ENCODE results near the gene PRDM10. TPM values are rescaled to one million over a fixed set of nuclear protein-coding genes. Genes with fewer than 3 reads are reported as not detected.

Gene PRDM10
- total RNA-seq, 2 experiments from 2014 or later: 8.2 to 9.6 TPM

DNA sequence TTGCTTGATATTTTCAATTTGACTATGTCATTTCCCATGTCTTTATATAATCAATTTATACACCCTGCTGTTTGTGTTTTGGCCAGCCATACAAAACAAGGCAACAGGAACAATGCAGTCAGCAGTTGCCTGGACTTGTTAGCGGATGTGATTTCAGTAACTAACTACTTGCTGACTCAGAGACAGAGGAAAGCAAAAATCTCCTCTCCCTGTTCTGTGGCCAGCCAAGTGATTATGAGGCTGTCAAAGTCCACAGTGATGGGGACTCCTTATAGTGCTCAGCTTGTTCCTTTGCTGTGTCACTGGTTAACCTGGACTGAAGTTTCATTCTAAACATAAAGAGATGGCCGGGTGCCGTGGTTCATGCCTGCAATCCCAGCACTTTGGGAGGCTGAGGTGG, 34.4 kb upstream of the PRDM10 start:
- Mint-ChIP-seq H3K4me3 (no peak overlapping the region), H3K9me3 (no peaks in the 10 kb centered on the region), H3K27ac (no peak overlapping the region), H3K27me3 (peaks cover 4% of the 10 kb centered on the region), H3K36me3 (ENCODE audit: low read depth) (no peaks in the 10 kb centered on the region), H3K4me1 (ENCODE audit: low read depth) (no peaks in the 10 kb centered on the region)
- Histone ChIP-seq H3K4me1 (ENCODE audit: insufficient read depth, low read length) (no peaks in the 10 kb centered on the region), H3K4me3 (ENCODE audit: low read length) (no peak overlapping the region), H3K27me3 (ENCODE audit: control insufficient read depth in 1 of 2, insufficient read depth in 2 of 2, low read length in 2 of 2) (no peaks in the 10 kb centered on the region), H3K36me3 (ENCODE audit: insufficient read depth, low read length) (no peaks in the 10 kb centered on the region), H3K9me3 (ENCODE audit: control insufficient read depth in 1 of 2, insufficient read depth in 1 of 2, low read length in 2 of 2) (peaks cover 0 to 8% of the 10 kb centered on the region in 2 experiments), H3K27ac (ENCODE audit: low read depth in 1 of 2, low read length in 2 of 2) (no peak overlapping the region)
- intact Hi-C loops (cut with DNase I, micrococcal nuclease): no loop called here
- CTCF ChIA-PET: no interaction called here
- ATAC-seq (ENCODE audit: poor library complexity) (no peak), DNase-seq (peak in 1 of 14 experiments; percentile 13)
- POLR2A ChIA-PET: no interaction called here
- TF ChIP-seq, protein P1, sequence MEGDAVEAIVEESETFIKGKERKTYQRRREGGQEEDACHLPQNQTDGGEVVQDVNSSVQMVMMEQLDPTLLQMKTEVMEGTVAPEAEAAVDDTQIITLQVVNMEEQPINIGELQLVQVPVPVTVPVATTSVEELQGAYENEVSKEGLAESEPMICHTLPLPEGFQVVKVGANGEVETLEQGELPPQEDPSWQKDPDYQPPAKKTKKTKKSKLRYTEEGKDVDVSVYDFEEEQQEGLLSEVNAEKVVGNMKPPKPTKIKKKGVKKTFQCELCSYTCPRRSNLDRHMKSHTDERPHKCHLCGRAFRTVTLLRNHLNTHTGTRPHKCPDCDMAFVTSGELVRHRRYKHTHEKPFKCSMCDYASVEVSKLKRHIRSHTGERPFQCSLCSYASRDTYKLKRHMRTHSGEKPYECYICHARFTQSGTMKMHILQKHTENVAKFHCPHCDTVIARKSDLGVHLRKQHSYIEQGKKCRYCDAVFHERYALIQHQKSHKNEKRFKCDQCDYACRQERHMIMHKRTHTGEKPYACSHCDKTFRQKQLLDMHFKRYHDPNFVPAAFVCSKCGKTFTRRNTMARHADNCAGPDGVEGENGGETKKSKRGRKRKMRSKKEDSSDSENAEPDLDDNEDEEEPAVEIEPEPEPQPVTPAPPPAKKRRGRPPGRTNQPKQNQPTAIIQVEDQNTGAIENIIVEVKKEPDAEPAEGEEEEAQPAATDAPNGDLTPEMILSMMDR (IDR thresholded peaks at IDR 0.05): no peak

DNA sequence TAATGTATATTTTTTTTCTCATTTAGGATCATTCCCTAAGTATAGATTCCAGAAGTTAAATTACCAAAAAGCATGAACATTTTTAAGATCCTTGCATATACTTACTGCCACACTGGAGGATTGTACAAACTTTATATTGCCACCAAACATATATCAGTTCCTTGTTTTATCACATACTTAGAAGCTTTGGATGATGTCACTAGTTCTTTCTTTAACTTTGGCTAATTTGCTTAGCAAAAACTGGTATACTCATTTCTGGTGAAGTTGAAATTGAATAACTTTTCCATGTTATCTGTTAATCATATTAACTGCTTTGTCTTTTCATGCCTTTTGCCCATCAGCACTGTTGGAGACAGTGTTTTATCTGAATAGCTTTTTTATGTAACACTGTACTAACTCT, 31.6 kb upstream of the PRDM10 start:
- ChIA-PET CTCF (no interaction called here), POLR2A (no interaction called here)
- Histone ChIP-seq H3K36me3 (ENCODE audit: insufficient read depth, low read length) (no peaks in the 10 kb centered on the region), H3K27me3 (ENCODE audit: control insufficient read depth in 1 of 2, insufficient read depth in 2 of 2, low read length in 2 of 2) (no peaks in the 10 kb centered on the region), H3K4me3 (ENCODE audit: low read length) (no peak overlapping the region), H3K4me1 (ENCODE audit: insufficient read depth, low read length) (no peaks in the 10 kb centered on the region), H3K9me3 (ENCODE audit: control insufficient read depth in 1 of 2, insufficient read depth in 1 of 2, low read length in 2 of 2) (no peaks in the 10 kb centered on the region), H3K27ac (ENCODE audit: low read depth in 1 of 2, low read length in 2 of 2) (no peak overlapping the region)
- H3K4me1 Mint-ChIP-seq (ENCODE audit: low read depth): no peaks in the 10 kb centered on the region
- no peaks in the 10 kb centered on the region for H3K36me3 Mint-ChIP-seq (ENCODE audit: low read depth)
- no peaks in the 10 kb centered on the region for H3K9me3 Mint-ChIP-seq
- peaks cover 4% of the 10 kb centered on the region for H3K27me3 Mint-ChIP-seq
- intact Hi-C loops (cut with DNase I, micrococcal nuclease): no loop called here
- no peak for ATAC-seq (ENCODE audit: poor library complexity)
- H3K4me3 Mint-ChIP-seq: no peak overlapping the region
- no peak for DNase-seq
- TF ChIP-seq, protein P1 (IDR thresholded peaks at IDR 0.05): no peak
- H3K27ac Mint-ChIP-seq: no peak overlapping the region

DNA sequence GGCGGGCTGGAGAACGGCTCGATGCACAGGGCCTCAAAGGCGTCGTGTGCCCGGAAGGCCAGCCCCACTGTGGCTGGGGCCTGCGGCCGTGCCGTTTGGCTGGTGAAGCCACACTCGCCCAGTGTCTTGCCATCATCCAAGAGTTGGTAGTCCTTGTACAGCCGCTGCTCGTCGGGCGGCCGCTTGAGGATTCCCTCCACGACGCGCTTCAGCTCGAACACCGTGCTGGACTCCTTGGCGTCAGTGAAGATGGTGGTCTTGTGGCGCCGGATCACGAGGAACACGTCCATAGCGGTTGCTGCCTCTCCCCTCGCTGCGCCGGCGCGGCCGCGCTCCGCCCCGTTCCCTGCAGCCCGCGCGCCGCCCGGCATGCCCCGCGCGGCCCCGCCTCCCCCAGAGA, 30.3 kb upstream of the PRDM10 start:
- CTCF ChIA-PET: no interaction called here
- no peak overlapping the region for H3K27ac Mint-ChIP-seq
- no peaks in the 10 kb centered on the region for H3K9me3 Mint-ChIP-seq
- intact Hi-C loops (cut with DNase I, micrococcal nuclease): no loop called here
- peaks cover 4% of the 10 kb centered on the region for H3K27me3 Mint-ChIP-seq
- H3K9me3 ChIP-seq (ENCODE audit: control insufficient read depth in 1 of 2, insufficient read depth in 1 of 2, low read length in 2 of 2): no peaks in the 10 kb centered on the region
- TF ChIP-seq, protein P1 (IDR thresholded peaks at IDR 0.05): no peak
- H3K36me3 Mint-ChIP-seq (ENCODE audit: low read depth): no peaks in the 10 kb centered on the region
- H3K36me3 ChIP-seq (ENCODE audit: insufficient read depth, low read length): no peaks in the 10 kb centered on the region
- ATAC-seq (ENCODE audit: poor library complexity) (no peak), DNase-seq (no peak)
- POLR2A ChIA-PET: no interaction called here
- no peak overlapping the region for H3K4me3 Mint-ChIP-seq
- no peak overlapping the region for H3K27ac ChIP-seq (ENCODE audit: low read depth in 1 of 2, low read length in 2 of 2)
- H3K4me3 ChIP-seq (ENCODE audit: low read length): no peak overlapping the region
- H3K4me1 Mint-ChIP-seq (ENCODE audit: low read depth): no peaks in the 10 kb centered on the region
- no peaks in the 10 kb centered on the region for H3K4me1 ChIP-seq (ENCODE audit: insufficient read depth, low read length)
- H3K27me3 ChIP-seq (ENCODE audit: control insufficient read depth in 1 of 2, insufficient read depth in 2 of 2, low read length in 2 of 2): no peaks in the 10 kb centered on the region

Data from CD4-positive, alpha-beta T cell (primary cell).